K562 (cell line): ENCODE data around the gene SYMPK. TPM values are rescaled to one million over a fixed set of nuclear protein-coding genes. Genes with fewer than 3 reads are reported as not detected.

Experiments
- BRD9 ChIP-seq: fragments of 450-650 bp; IDR thresholded peaks from 2 replicates; pipeline ENCODE4 v1.6.1; 2018; ENCODE audit warnings: low read depth; ENCODE audit not compliant: partially characterized antibody
- NFIX ChIP-seq: fragments of 250-450 bp; sonication (Bioruptor Pico); IDR thresholded peaks from 2 replicates; pipeline ENCODE4 v1.4.0; 2020; ENCODE audit warnings: low read depth, mild to moderate bottlenecking, moderate library complexity
- RFX7 ChIP-seq: fragments of 250-450 bp; sonication (Bioruptor Pico); IDR thresholded peaks from 2 replicates; pipeline ENCODE4 v1.5.1; 2021; ENCODE audit warnings: mild to moderate bottlenecking
- polyA plus RNA-seq, 8 experiments: library from polyadenylated mRNA; depleted of rRNA in 4 of 8; stranded (reverse) in 5 of 8; unstranded in 3 of 8; fragments of >200 nt; fragmentation: Nextera tagmentation in 2 of 8; fragmentation: Illumina TruSeq in 1 of 8; extraction: Ambion mirVana in 2 of 8; extraction: Trizol in 1 of 8; gene quantifications; 2 replicates each; pipeline versions ENCODE4 v1.2.1 to v1.2.3, GENCODE V29; 2011 to 2014; ENCODE audit warnings: inconsistent platforms in 1 of 8, missing spikeins in 1 of 8
- total RNA-seq, 7 experiments: library from RNA; depleted of rRNA in 6 of 7; stranded (reverse); fragments of >200 nt in 6 of 7; fragmentation: Illumina TruSeq in 2 of 7; extraction: Trizol in 2 of 7; gene quantifications; 2 replicates each; pipeline versions ENCODE4 v1.2.1 to v1.2.3, GENCODE V29; 2011 to 2021; ENCODE audit warnings: low replicate concordance in 1 of 7
- TF ChIP-seq, protein P1 (sequence below): sonication (generic); formaldehyde crosslinking; IDR thresholded peaks from 2 replicates; pipeline ENCODE4 v1.8.1; 2023; ENCODE audit warnings: mild to moderate bottlenecking, missing genetic modification reagents
- TF ChIP-seq, protein P2 (sequence below): fragments of 450-650 bp; IDR thresholded peaks from 2 replicates; pipeline ENCODE4 v1.6.1; 2017; ENCODE audit warnings: mild to moderate bottlenecking, moderate library complexity
- TF ChIP-seq, protein P3 (sequence below): IDR thresholded peaks from 2 replicates; pipeline ENCODE4 v1.6.1; 2014; ENCODE audit warnings: antibody characterized with exemption
- TF ChIP-seq, protein P4 (sequence below): sonication (generic); formaldehyde crosslinking; IDR thresholded peaks from 2 replicates; pipeline ENCODE4 v1.5.0; 2020; ENCODE audit warnings: missing genetic modification reagents
- TF ChIP-seq, protein P5 (sequence below): fragments of 200-600 bp; sonication (generic); IDR thresholded peaks from one replicate; pipeline ENCODE4 v1.6.1; 2012; ENCODE audit warnings: mild to moderate bottlenecking, low read depth, low read length, inconsistent platforms

SYMPK gene
- total and polyA plus RNA-seq, 9 of the 15 experiments (the other 6 are each of a cell fraction or from before 2014, with no cell fraction given), result 0.73 to 95.5 (median 58.4) TPM

DNA sequence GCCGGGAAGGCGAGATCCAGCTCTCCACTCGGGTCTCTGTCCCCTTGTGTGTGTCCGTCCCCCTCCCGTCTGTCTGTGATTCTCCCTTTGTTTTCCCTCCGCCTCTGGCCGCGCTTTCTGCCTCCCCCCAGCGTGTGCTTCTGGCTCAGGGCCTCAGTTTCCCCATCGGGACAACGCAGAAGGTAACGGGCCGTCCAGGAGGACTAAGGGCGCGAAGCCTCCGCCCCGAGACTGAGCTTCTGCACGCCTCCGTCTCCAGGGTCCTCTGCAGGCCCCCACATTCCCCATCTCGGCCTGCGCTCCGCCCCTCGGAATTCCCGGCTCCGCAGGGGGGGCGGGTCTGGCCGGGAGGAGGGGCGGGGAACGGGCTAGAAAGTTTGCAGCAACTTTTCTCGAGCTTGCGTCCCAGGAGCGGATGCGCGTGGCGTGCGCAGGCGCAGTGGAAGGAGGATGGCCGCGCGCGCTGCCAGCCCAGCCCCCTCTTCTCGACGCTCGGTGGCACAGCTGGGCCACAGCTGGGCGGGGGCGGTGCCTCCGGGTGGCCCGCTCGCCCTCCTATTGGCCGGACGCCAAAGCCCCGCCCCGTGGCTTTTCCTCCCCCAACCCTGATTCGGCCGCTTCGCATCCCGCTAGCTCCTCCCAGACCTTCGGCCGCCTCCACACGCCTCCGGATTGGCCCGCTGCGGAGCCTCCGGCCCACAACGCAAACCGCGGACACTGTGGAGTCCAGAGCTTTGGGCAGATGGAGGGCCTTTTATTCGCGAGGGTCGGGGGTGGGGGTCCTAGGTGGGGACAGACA is 93.8 kb downstream of the SYMPK start, which contains the start of gene SIX5 (continued):
- TF ChIP-seq BRD9 (peak; percentile 85), RFX7 (no peak), NFIX (CRISPR knock-in tag) (peak; percentile 38; the same call in 1 of the 2 replicates)
- TF ChIP-seq, protein P1, sequence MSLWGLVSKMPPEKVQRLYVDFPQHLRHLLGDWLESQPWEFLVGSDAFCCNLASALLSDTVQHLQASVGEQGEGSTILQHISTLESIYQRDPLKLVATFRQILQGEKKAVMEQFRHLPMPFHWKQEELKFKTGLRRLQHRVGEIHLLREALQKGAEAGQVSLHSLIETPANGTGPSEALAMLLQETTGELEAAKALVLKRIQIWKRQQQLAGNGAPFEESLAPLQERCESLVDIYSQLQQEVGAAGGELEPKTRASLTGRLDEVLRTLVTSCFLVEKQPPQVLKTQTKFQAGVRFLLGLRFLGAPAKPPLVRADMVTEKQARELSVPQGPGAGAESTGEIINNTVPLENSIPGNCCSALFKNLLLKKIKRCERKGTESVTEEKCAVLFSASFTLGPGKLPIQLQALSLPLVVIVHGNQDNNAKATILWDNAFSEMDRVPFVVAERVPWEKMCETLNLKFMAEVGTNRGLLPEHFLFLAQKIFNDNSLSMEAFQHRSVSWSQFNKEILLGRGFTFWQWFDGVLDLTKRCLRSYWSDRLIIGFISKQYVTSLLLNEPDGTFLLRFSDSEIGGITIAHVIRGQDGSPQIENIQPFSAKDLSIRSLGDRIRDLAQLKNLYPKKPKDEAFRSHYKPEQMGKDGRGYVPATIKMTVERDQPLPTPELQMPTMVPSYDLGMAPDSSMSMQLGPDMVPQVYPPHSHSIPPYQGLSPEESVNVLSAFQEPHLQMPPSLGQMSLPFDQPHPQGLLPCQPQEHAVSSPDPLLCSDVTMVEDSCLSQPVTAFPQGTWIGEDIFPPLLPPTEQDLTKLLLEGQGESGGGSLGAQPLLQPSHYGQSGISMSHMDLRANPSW (CRISPR knock-in tag), result no peak
- TF ChIP-seq, protein P2, sequence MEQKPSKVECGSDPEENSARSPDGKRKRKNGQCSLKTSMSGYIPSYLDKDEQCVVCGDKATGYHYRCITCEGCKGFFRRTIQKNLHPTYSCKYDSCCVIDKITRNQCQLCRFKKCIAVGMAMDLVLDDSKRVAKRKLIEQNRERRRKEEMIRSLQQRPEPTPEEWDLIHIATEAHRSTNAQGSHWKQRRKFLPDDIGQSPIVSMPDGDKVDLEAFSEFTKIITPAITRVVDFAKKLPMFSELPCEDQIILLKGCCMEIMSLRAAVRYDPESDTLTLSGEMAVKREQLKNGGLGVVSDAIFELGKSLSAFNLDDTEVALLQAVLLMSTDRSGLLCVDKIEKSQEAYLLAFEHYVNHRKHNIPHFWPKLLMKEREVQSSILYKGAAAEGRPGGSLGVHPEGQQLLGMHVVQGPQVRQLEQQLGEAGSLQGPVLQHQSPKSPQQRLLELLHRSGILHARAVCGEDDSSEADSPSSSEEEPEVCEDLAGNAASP, result no peak
- TF ChIP-seq, protein P3, sequence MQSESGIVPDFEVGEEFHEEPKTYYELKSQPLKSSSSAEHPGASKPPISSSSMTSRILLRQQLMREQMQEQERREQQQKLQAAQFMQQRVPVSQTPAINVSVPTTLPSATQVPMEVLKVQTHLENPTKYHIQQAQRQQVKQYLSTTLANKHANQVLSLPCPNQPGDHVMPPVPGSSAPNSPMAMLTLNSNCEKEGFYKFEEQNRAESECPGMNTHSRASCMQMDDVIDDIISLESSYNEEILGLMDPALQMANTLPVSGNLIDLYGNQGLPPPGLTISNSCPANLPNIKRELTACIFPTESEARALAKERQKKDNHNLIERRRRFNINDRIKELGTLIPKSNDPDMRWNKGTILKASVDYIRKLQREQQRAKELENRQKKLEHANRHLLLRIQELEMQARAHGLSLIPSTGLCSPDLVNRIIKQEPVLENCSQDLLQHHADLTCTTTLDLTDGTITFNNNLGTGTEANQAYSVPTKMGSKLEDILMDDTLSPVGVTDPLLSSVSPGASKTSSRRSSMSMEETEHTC, result no peak
- TF ChIP-seq, protein P4, sequence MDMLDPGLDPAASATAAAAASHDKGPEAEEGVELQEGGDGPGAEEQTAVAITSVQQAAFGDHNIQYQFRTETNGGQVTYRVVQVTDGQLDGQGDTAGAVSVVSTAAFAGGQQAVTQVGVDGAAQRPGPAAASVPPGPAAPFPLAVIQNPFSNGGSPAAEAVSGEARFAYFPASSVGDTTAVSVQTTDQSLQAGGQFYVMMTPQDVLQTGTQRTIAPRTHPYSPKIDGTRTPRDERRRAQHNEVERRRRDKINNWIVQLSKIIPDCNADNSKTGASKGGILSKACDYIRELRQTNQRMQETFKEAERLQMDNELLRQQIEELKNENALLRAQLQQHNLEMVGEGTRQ, result no peak
- TF ChIP-seq, protein P5, sequence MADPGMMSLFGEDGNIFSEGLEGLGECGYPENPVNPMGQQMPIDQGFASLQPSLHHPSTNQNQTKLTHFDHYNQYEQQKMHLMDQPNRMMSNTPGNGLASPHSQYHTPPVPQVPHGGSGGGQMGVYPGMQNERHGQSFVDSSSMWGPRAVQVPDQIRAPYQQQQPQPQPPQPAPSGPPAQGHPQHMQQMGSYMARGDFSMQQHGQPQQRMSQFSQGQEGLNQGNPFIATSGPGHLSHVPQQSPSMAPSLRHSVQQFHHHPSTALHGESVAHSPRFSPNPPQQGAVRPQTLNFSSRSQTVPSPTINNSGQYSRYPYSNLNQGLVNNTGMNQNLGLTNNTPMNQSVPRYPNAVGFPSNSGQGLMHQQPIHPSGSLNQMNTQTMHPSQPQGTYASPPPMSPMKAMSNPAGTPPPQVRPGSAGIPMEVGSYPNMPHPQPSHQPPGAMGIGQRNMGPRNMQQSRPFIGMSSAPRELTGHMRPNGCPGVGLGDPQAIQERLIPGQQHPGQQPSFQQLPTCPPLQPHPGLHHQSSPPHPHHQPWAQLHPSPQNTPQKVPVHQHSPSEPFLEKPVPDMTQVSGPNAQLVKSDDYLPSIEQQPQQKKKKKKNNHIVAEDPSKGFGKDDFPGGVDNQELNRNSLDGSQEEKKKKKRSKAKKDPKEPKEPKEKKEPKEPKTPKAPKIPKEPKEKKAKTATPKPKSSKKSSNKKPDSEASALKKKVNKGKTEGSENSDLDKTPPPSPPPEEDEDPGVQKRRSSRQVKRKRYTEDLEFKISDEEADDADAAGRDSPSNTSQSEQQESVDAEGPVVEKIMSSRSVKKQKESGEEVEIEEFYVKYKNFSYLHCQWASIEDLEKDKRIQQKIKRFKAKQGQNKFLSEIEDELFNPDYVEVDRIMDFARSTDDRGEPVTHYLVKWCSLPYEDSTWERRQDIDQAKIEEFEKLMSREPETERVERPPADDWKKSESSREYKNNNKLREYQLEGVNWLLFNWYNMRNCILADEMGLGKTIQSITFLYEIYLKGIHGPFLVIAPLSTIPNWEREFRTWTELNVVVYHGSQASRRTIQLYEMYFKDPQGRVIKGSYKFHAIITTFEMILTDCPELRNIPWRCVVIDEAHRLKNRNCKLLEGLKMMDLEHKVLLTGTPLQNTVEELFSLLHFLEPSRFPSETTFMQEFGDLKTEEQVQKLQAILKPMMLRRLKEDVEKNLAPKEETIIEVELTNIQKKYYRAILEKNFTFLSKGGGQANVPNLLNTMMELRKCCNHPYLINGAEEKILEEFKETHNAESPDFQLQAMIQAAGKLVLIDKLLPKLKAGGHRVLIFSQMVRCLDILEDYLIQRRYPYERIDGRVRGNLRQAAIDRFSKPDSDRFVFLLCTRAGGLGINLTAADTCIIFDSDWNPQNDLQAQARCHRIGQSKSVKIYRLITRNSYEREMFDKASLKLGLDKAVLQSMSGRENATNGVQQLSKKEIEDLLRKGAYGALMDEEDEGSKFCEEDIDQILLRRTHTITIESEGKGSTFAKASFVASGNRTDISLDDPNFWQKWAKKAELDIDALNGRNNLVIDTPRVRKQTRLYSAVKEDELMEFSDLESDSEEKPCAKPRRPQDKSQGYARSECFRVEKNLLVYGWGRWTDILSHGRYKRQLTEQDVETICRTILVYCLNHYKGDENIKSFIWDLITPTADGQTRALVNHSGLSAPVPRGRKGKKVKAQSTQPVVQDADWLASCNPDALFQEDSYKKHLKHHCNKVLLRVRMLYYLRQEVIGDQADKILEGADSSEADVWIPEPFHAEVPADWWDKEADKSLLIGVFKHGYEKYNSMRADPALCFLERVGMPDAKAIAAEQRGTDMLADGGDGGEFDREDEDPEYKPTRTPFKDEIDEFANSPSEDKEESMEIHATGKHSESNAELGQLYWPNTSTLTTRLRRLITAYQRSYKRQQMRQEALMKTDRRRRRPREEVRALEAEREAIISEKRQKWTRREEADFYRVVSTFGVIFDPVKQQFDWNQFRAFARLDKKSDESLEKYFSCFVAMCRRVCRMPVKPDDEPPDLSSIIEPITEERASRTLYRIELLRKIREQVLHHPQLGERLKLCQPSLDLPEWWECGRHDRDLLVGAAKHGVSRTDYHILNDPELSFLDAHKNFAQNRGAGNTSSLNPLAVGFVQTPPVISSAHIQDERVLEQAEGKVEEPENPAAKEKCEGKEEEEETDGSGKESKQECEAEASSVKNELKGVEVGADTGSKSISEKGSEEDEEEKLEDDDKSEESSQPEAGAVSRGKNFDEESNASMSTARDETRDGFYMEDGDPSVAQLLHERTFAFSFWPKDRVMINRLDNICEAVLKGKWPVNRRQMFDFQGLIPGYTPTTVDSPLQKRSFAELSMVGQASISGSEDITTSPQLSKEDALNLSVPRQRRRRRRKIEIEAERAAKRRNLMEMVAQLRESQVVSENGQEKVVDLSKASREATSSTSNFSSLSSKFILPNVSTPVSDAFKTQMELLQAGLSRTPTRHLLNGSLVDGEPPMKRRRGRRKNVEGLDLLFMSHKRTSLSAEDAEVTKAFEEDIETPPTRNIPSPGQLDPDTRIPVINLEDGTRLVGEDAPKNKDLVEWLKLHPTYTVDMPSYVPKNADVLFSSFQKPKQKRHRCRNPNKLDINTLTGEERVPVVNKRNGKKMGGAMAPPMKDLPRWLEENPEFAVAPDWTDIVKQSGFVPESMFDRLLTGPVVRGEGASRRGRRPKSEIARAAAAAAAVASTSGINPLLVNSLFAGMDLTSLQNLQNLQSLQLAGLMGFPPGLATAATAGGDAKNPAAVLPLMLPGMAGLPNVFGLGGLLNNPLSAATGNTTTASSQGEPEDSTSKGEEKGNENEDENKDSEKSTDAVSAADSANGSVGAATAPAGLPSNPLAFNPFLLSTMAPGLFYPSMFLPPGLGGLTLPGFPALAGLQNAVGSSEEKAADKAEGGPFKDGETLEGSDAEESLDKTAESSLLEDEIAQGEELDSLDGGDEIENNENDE, result no peak
